ENCODE data around the gene UPK3BL1.
"Not testable (repeated sequence)": the region's sequence is repeated elsewhere in the genome, so short reads cannot be mapped to it uniquely, and the experiment has no call there.

The UPK3BL1 gene, protein sequence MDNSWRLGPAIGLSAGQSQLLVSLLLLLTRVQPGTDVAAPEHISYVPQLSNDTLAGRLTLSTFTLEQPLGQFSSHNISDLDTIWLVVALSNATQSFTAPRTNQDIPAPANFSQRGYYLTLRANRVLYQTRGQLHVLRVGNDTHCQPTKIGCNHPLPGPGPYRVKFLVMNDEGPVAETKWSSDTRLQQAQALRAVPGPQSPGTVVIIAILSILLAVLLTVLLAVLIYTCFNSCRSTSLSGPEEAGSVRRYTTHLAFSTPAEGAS
- total RNA-seq, result 0 reads per million in 3 donors

- H3K27ac ChIP-seq (ENCODE audit: insufficient read depth, low read length, poor library complexity, severe bottlenecking), result not testable (repeated sequence)
Observed at GRCh38 chr7:102642691-102643090, at the start of gene UPK3BL1. TSS of gene UPK3BL1 (minus strand) at chr7:102642791. CDS start at chr7:102642741, 50 bp downstream.

GRCh38 chr7:102690602-102691001 lies 48.0 kb upstream of the UPK3BL1 start:
- DNase-seq; H3K36me3 ChIP-seq (ENCODE audit: control insufficient read depth, insufficient read depth, low read length); H3K4me3 ChIP-seq (ENCODE audit: insufficient read depth, low read depth, low read length, poor library complexity, severe bottlenecking); H3K27ac ChIP-seq (ENCODE audit: insufficient read depth, low read length, poor library complexity, severe bottlenecking); H3K9me3 ChIP-seq (ENCODE audit: control insufficient read depth, low read length); H3K27me3 ChIP-seq (replicated peaks; ENCODE audit: control insufficient read depth, insufficient read depth, low read length, poor library complexity, severe bottlenecking); H3K4me1 ChIP-seq (ENCODE audit: control insufficient read depth, insufficient read depth, low read length, poor library complexity, severe bottlenecking): not testable (repeated sequence)

More at GRCh38 chr7:102642691-102643090, at the start of gene UPK3BL1:
- H3K4me3 ChIP-seq (ENCODE audit: insufficient read depth, low read depth, low read length, poor library complexity, severe bottlenecking); H3K4me1 ChIP-seq (ENCODE audit: control insufficient read depth, insufficient read depth, low read length, poor library complexity, severe bottlenecking); DNase-seq; H3K27me3 ChIP-seq (replicated peaks; ENCODE audit: control insufficient read depth, insufficient read depth, low read length, poor library complexity, severe bottlenecking); H3K36me3 ChIP-seq (ENCODE audit: control insufficient read depth, insufficient read depth, low read length); H3K9me3 ChIP-seq (ENCODE audit: control insufficient read depth, low read length): not testable (repeated sequence)

GRCh38 chr7:102689436-102690282 lies 47.1 kb upstream of the UPK3BL1 start:
- H3K27ac ChIP-seq (ENCODE audit: insufficient read depth, low read length, poor library complexity, severe bottlenecking); DNase-seq; H3K4me3 ChIP-seq (ENCODE audit: insufficient read depth, low read depth, low read length, poor library complexity, severe bottlenecking); H3K9me3 ChIP-seq (ENCODE audit: control insufficient read depth, low read length); H3K4me1 ChIP-seq (ENCODE audit: control insufficient read depth, insufficient read depth, low read length, poor library complexity, severe bottlenecking); H3K27me3 ChIP-seq (replicated peaks; ENCODE audit: control insufficient read depth, insufficient read depth, low read length, poor library complexity, severe bottlenecking); H3K36me3 ChIP-seq (ENCODE audit: control insufficient read depth, insufficient read depth, low read length): not testable (repeated sequence)

GRCh38 chr7:102688299-102689036 lies 45.9 kb upstream of the UPK3BL1 start:
- H3K4me1 ChIP-seq (ENCODE audit: control insufficient read depth, insufficient read depth, low read length, poor library complexity, severe bottlenecking); H3K9me3 ChIP-seq (ENCODE audit: control insufficient read depth, low read length); H3K27me3 ChIP-seq (replicated peaks; ENCODE audit: control insufficient read depth, insufficient read depth, low read length, poor library complexity, severe bottlenecking); DNase-seq; H3K27ac ChIP-seq (ENCODE audit: insufficient read depth, low read length, poor library complexity, severe bottlenecking); H3K4me3 ChIP-seq (ENCODE audit: insufficient read depth, low read depth, low read length, poor library complexity, severe bottlenecking); H3K36me3 ChIP-seq (ENCODE audit: control insufficient read depth, insufficient read depth, low read length): not testable (repeated sequence)

- not testable (repeated sequence) for H3K4me1 ChIP-seq (ENCODE audit: control insufficient read depth, insufficient read depth, low read length, poor library complexity, severe bottlenecking); H3K9me3 ChIP-seq (ENCODE audit: control insufficient read depth, low read length); H3K36me3 ChIP-seq (ENCODE audit: control insufficient read depth, insufficient read depth, low read length); H3K4me3 ChIP-seq (ENCODE audit: insufficient read depth, low read depth, low read length, poor library complexity, severe bottlenecking); DNase-seq; H3K27ac ChIP-seq (ENCODE audit: insufficient read depth, low read length, poor library complexity, severe bottlenecking); H3K27me3 ChIP-seq (replicated peaks; ENCODE audit: control insufficient read depth, insufficient read depth, low read length, poor library complexity, severe bottlenecking)
Observed at GRCh38 chr7:102682560-102682959, 40.0 kb upstream of the UPK3BL1 start.

DNA sequence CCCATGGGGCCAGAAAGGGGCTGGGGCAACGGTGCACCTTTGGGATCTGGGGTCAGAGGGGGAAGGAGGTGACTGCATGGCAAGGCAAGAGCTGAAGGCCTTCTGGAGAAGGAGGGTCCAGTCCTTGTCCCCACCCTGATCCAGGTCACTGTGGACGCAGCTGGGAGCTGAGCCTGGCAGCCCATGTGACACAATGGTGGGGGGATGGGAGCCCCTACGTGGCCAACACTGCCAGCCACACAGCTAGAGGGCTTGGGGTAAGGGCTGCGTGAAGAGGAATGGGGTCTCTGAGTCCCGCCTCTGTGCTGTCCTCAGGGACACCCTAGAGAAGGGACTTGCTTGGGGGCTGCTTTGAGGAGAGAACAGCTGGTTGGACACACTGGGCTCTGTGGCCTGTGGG lies 38.2 kb upstream of the UPK3BL1 start:
- H3K27ac ChIP-seq (ENCODE audit: insufficient read depth, low read length, poor library complexity, severe bottlenecking); H3K4me3 ChIP-seq (ENCODE audit: insufficient read depth, low read depth, low read length, poor library complexity, severe bottlenecking); H3K9me3 ChIP-seq (ENCODE audit: control insufficient read depth, low read length); H3K27me3 ChIP-seq (replicated peaks; ENCODE audit: control insufficient read depth, insufficient read depth, low read length, poor library complexity, severe bottlenecking); H3K4me1 ChIP-seq (ENCODE audit: control insufficient read depth, insufficient read depth, low read length, poor library complexity, severe bottlenecking); H3K36me3 ChIP-seq (ENCODE audit: control insufficient read depth, insufficient read depth, low read length); DNase-seq: not testable (repeated sequence)

DNA sequence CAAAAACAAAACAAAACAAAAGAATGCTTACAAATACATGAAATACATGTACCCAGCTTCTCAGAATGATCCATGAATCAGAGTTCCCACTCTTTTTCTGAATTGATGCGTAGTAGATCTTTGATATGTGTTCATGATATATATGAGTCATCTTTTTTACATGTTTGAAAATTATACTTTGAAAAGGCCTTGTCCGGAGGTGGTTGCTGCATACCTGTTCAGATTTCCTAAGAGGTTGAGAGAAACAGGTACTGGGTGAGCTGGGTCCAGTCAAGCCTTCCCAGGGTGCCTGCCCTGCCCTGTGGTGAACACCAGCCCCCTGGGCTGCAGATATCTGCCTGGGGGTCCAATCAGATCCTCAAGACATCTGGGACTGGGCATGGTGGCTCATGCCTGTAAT lies 33.0 kb upstream of the UPK3BL1 start:
- not testable (repeated sequence) for H3K4me3 ChIP-seq (ENCODE audit: insufficient read depth, low read depth, low read length, poor library complexity, severe bottlenecking); H3K36me3 ChIP-seq (ENCODE audit: control insufficient read depth, insufficient read depth, low read length); H3K27me3 ChIP-seq (replicated peaks; ENCODE audit: control insufficient read depth, insufficient read depth, low read length, poor library complexity, severe bottlenecking); H3K9me3 ChIP-seq (ENCODE audit: control insufficient read depth, low read length); H3K27ac ChIP-seq (ENCODE audit: insufficient read depth, low read length, poor library complexity, severe bottlenecking); H3K4me1 ChIP-seq (ENCODE audit: control insufficient read depth, insufficient read depth, low read length, poor library complexity, severe bottlenecking); DNase-seq

- not testable (repeated sequence) for H3K27ac ChIP-seq (ENCODE audit: insufficient read depth, low read length, poor library complexity, severe bottlenecking); H3K27me3 ChIP-seq (replicated peaks; ENCODE audit: control insufficient read depth, insufficient read depth, low read length, poor library complexity, severe bottlenecking); H3K9me3 ChIP-seq (ENCODE audit: control insufficient read depth, low read length); H3K4me1 ChIP-seq (ENCODE audit: control insufficient read depth, insufficient read depth, low read length, poor library complexity, severe bottlenecking); H3K4me3 ChIP-seq (ENCODE audit: insufficient read depth, low read depth, low read length, poor library complexity, severe bottlenecking); DNase-seq; H3K36me3 ChIP-seq (ENCODE audit: control insufficient read depth, insufficient read depth, low read length)
Observed at GRCh38 chr7:102673447-102674067, 31.0 kb upstream of the UPK3BL1 start.

- not testable (repeated sequence) for H3K4me3 ChIP-seq (ENCODE audit: insufficient read depth, low read depth, low read length, poor library complexity, severe bottlenecking); H3K4me1 ChIP-seq (ENCODE audit: control insufficient read depth, insufficient read depth, low read length, poor library complexity, severe bottlenecking); DNase-seq; H3K27ac ChIP-seq (ENCODE audit: insufficient read depth, low read length, poor library complexity, severe bottlenecking); H3K9me3 ChIP-seq (ENCODE audit: control insufficient read depth, low read length); H3K27me3 ChIP-seq (replicated peaks; ENCODE audit: control insufficient read depth, insufficient read depth, low read length, poor library complexity, severe bottlenecking); H3K36me3 ChIP-seq (ENCODE audit: control insufficient read depth, insufficient read depth, low read length)
Observed at GRCh38 chr7:102671956-102672307, 29.3 kb upstream of the UPK3BL1 start.

Data from effector memory CD4-positive, alpha-beta T cell (primary cell).